22Rv1 (cell line): ENCODE measurements around the gene FBXO48.

Experiments used
- CTCF ChIP-seq: fragments of 450-650 bp; IDR thresholded peaks from 2 replicates; pipeline ENCODE4 v1.5.1; 2017; ENCODE audit warnings: mild to moderate bottlenecking
- ZFX ChIP-seq: fragments of 450-650 bp; IDR thresholded peaks from 2 replicates; pipeline ENCODE4 v1.6.1; 2017; ENCODE audit warnings: antibody characterized with exemption, borderline replicate concordance

- TF ChIP-seq CTCF = no peak
- TF ChIP-seq ZFX = no peak
Measured at GRCh38 chr2:68489282-68489681, 22.2 kb upstream of the FBXO48 start.
